WTC11 (cell line): Measurements from ENCODE around the gene YES1. TPM values are rescaled to one million over a fixed set of nuclear protein-coding genes. Genes with fewer than 3 reads are reported as not detected.
A peak's percentile ranks its signal among the peaks of the same experiment; 100 is the strongest.

Experiments
- ATAC-seq: fragments of 200-7000 bp; cut with Tn5 transposase; 2 replicates; pipeline ENCODE4 v1.10.0; 2021; ENCODE audit warnings: mild to moderate bottlenecking, moderate library complexity
- CTCF ChIA-PET: fragments of 300-600 bp; sonication (Branson Sonifier 250); formaldehyde crosslinking; loops from one replicate; lab custom pipeline; 2021; ENCODE audit warnings: antibody characterized with exemption; lab: Charles Lee
- POLR2A ChIA-PET: fragments of 350-600 bp; sonication (Branson Sonifier 250); formaldehyde crosslinking; loops from one replicate; lab custom pipeline; 2021; ENCODE audit warnings: antibody characterized with exemption; lab: Charles Lee
- DNase-seq: peaks from one replicate; pipeline ENCODE4 v3.0.0; 2021; ENCODE audit warnings: low spot score
- H3K27ac Mint-ChIP-seq: 2 replicates; pipeline ENCODE4 v1.8.0; 2021; ENCODE audit warnings: mixed read lengths
- H3K27me3 Mint-ChIP-seq: 2 replicates; pipeline ENCODE4 v1.8.0; 2021; ENCODE audit warnings: low read depth, mild to moderate bottlenecking, moderate library complexity, mixed read lengths
- H3K36me3 Mint-ChIP-seq: 2 replicates; pipeline ENCODE4 v1.8.0; 2021; ENCODE audit warnings: mixed read lengths
- H3K4me1 Mint-ChIP-seq: 2 replicates; pipeline ENCODE4 v1.8.0; 2022; ENCODE audit warnings: mixed read lengths
- H3K4me3 Mint-ChIP-seq: 2 replicates; pipeline ENCODE4 v1.8.0; 2021; ENCODE audit warnings: mild to moderate bottlenecking, moderate library complexity, mixed read lengths
- H3K9me3 Mint-ChIP-seq: 2 replicates; pipeline ENCODE4 v1.8.0; 2021; ENCODE audit warnings: mixed read lengths
- AR ChIP-seq: fragments of 250-450 bp; sonication (Bioruptor Pico); IDR thresholded peaks from 2 replicates; pipeline ENCODE4 v1.9.0; 2021; ENCODE audit warnings: mild to moderate bottlenecking
- ETV6 ChIP-seq: sonication (generic); formaldehyde crosslinking; IDR thresholded peaks from 2 replicates; pipeline ENCODE4 v1.8.1; 2022; ENCODE audit warnings: mild to moderate bottlenecking, missing genetic modification reagents
- FOXK1 ChIP-seq: sonication (generic); formaldehyde crosslinking; IDR thresholded peaks from 2 replicates; pipeline ENCODE4 v1.8.0; 2022; ENCODE audit warnings: mild to moderate bottlenecking, moderate library complexity, missing genetic modification reagents
- TEAD1 ChIP-seq: sonication (generic); formaldehyde crosslinking; IDR thresholded peaks from 2 replicates; pipeline ENCODE4 v1.8.0; 2022; ENCODE audit warnings: mild to moderate bottlenecking, missing genetic modification reagents
- ZNF232 ChIP-seq: sonication (generic); formaldehyde crosslinking; IDR thresholded peaks from 2 replicates; pipeline ENCODE4 v1.8.0; 2022; ENCODE audit warnings: mild to moderate bottlenecking, missing genetic modification reagents
- ZNF263 ChIP-seq: sonication (generic); formaldehyde crosslinking; IDR thresholded peaks from 2 replicates; pipeline ENCODE4 v1.8.1; 2022; ENCODE audit warnings: low read depth, mild to moderate bottlenecking, moderate library complexity, missing genetic modification reagents
- ZNF512 ChIP-seq: sonication (generic); formaldehyde crosslinking; IDR thresholded peaks from 2 replicates; pipeline ENCODE4 v1.8.1; 2022; ENCODE audit warnings: missing genetic modification reagents, borderline replicate concordance
- total RNA-seq: library from RNA; stranded (reverse); gene quantifications from 3 replicates; pipeline ENCODE4 v1.2.3, GENCODE V29; 2021
- TF ChIP-seq, protein P1 (sequence below): sonication (generic); formaldehyde crosslinking; IDR thresholded peaks from 2 replicates; pipeline ENCODE4 v1.8.0; 2023; ENCODE audit warnings: missing genetic modification reagents
- TF ChIP-seq, protein P2 (sequence below): sonication (generic); formaldehyde crosslinking; IDR thresholded peaks from 2 replicates; pipeline ENCODE4 v1.8.1; 2023; ENCODE audit warnings: mild to moderate bottlenecking, missing genetic modification reagents
- TF ChIP-seq, protein P3 (sequence below): sonication (generic); formaldehyde crosslinking; IDR thresholded peaks from 2 replicates; pipeline ENCODE4 v1.8.0; 2023; ENCODE audit warnings: missing genetic modification reagents, mild to moderate bottlenecking, borderline replicate concordance

YES1 gene
- total RNA-seq, 1 experiment from 2014 or later: 113 TPM

DNA sequence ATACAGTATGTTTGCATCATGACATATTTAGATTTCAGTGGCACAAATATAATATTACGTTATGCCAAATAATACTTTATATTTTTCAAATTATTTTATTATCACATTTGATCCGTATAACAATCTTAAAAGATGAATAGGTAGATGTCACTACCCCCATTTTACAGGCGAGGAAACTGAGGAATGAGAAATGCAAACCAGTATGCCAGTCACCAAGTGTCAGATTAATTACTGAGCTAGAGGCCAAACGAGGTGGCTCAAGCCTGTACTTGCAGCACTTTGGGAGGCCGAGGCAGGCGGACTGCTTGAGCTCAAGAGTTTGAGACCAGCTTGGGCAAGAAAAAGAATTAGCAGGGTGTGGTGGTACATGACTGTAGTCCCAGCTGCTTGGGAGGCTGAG is 17.4 kb upstream of the YES1 start (continued):
- TF ChIP-seq, protein P1, sequence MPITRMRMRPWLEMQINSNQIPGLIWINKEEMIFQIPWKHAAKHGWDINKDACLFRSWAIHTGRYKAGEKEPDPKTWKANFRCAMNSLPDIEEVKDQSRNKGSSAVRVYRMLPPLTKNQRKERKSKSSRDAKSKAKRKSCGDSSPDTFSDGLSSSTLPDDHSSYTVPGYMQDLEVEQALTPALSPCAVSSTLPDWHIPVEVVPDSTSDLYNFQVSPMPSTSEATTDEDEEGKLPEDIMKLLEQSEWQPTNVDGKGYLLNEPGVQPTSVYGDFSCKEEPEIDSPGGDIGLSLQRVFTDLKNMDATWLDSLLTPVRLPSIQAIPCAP (CRISPR knock-in tag): no peak
- TF ChIP-seq, protein P2, sequence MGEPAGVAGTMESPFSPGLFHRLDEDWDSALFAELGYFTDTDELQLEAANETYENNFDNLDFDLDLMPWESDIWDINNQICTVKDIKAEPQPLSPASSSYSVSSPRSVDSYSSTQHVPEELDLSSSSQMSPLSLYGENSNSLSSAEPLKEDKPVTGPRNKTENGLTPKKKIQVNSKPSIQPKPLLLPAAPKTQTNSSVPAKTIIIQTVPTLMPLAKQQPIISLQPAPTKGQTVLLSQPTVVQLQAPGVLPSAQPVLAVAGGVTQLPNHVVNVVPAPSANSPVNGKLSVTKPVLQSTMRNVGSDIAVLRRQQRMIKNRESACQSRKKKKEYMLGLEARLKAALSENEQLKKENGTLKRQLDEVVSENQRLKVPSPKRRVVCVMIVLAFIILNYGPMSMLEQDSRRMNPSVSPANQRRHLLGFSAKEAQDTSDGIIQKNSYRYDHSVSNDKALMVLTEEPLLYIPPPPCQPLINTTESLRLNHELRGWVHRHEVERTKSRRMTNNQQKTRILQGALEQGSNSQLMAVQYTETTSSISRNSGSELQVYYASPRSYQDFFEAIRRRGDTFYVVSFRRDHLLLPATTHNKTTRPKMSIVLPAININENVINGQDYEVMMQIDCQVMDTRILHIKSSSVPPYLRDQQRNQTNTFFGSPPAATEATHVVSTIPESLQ (CRISPR knock-in tag): no peak
- TF ChIP-seq ZNF263 (CRISPR knock-in tag) (no peak), AR (CRISPR knock-in tag) (no peak), FOXK1 (CRISPR knock-in tag) (no peak), ETV6 (no peak), ZNF232 (no peak)
- TF ChIP-seq, protein P3, sequence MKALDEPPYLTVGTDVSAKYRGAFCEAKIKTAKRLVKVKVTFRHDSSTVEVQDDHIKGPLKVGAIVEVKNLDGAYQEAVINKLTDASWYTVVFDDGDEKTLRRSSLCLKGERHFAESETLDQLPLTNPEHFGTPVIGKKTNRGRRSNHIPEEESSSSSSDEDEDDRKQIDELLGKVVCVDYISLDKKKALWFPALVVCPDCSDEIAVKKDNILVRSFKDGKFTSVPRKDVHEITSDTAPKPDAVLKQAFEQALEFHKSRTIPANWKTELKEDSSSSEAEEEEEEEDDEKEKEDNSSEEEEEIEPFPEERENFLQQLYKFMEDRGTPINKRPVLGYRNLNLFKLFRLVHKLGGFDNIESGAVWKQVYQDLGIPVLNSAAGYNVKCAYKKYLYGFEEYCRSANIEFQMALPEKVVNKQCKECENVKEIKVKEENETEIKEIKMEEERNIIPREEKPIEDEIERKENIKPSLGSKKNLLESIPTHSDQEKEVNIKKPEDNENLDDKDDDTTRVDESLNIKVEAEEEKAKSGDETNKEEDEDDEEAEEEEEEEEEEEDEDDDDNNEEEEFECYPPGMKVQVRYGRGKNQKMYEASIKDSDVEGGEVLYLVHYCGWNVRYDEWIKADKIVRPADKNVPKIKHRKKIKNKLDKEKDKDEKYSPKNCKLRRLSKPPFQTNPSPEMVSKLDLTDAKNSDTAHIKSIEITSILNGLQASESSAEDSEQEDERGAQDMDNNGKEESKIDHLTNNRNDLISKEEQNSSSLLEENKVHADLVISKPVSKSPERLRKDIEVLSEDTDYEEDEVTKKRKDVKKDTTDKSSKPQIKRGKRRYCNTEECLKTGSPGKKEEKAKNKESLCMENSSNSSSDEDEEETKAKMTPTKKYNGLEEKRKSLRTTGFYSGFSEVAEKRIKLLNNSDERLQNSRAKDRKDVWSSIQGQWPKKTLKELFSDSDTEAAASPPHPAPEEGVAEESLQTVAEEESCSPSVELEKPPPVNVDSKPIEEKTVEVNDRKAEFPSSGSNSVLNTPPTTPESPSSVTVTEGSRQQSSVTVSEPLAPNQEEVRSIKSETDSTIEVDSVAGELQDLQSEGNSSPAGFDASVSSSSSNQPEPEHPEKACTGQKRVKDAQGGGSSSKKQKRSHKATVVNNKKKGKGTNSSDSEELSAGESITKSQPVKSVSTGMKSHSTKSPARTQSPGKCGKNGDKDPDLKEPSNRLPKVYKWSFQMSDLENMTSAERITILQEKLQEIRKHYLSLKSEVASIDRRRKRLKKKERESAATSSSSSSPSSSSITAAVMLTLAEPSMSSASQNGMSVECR (CRISPR knock-in tag): no peak
- TF ChIP-seq, all 79 proteins: peak for 0

DNA sequence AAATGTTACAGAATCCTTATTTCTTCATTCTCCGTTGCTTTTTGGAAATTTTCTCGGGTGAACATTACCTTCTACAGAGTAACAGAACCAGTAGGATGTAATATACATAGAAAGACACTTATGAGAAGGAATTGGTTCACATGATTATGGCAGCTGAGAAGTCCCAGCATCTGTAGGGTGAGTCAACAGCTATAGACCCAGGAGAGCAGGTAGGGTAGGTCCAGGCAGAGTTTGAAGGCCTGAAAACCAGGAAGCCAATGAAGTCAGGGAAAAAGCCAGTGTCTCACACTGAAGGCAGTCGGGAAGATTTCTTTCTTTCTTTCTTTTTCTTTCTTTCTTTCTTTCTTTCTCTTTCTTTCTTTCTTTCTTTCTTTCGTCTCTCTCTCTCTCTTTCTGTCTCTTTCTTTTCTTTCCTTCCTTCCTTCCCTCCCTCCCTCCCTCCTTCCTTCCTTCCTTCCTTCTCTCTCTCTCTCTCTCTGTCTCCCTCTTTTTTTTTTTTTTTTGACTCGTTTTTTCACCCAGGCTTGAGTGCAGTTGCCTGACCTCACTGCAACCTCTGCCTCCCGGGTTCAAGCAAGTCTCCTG is 15.1 kb upstream of the YES1 start:
- H3K4me1 Mint-ChIP-seq: peaks cover 21% of the 10 kb centered on the region
- no peaks in the 10 kb centered on the region for H3K27me3 Mint-ChIP-seq
- ATAC-seq (no peak), DNase-seq (no peak)
- no peaks in the 10 kb centered on the region for H3K36me3 Mint-ChIP-seq
- TF ChIP-seq, protein P2 (CRISPR knock-in tag): no peak
- no peak for TF ChIP-seq TEAD1 (CRISPR knock-in tag)
- 0 out of 2 replicates have a peak, but pooled peaks have one; percentile 74 for TF ChIP-seq ZNF512 (CRISPR knock-in tag)
- H3K9me3 Mint-ChIP-seq: no peaks in the 10 kb centered on the region
- POLR2A ChIA-PET: interaction anchor here (0.7 kb wide), 1 partner anchor 22 kb away, joined by 3 read pairs; no protein-coding TSS in a partner anchor
- CTCF ChIA-PET: interaction anchor here (1.4 kb wide), 1 partner anchor 115 kb away, joined by 7 read pairs; the partner anchor contains the start of gene ENOSF1
- H3K27ac Mint-ChIP-seq: no peak overlapping the region
- H3K4me3 Mint-ChIP-seq: no peak overlapping the region
